CD4-positive, alpha-beta T cell treated with Interleukin-6 at 100 ng/mL for 8 hours (primary cell): Measurements from ENCODE around the gene TBC1D32.
A peak's percentile ranks its signal among the peaks of the same experiment; 100 is the strongest.
"Not testable (repeated sequence)": the region's sequence is repeated elsewhere in the genome, so short reads cannot be mapped to it uniquely, and the experiment has no call there.

ENCODE experiments used
- DNase-seq: peaks from one replicate; pipeline ENCODE4 v3.0.0-alpha.2; 2020; ENCODE audit warnings: mixed read lengths, low spot score

Gene TBC1D32, protein sequence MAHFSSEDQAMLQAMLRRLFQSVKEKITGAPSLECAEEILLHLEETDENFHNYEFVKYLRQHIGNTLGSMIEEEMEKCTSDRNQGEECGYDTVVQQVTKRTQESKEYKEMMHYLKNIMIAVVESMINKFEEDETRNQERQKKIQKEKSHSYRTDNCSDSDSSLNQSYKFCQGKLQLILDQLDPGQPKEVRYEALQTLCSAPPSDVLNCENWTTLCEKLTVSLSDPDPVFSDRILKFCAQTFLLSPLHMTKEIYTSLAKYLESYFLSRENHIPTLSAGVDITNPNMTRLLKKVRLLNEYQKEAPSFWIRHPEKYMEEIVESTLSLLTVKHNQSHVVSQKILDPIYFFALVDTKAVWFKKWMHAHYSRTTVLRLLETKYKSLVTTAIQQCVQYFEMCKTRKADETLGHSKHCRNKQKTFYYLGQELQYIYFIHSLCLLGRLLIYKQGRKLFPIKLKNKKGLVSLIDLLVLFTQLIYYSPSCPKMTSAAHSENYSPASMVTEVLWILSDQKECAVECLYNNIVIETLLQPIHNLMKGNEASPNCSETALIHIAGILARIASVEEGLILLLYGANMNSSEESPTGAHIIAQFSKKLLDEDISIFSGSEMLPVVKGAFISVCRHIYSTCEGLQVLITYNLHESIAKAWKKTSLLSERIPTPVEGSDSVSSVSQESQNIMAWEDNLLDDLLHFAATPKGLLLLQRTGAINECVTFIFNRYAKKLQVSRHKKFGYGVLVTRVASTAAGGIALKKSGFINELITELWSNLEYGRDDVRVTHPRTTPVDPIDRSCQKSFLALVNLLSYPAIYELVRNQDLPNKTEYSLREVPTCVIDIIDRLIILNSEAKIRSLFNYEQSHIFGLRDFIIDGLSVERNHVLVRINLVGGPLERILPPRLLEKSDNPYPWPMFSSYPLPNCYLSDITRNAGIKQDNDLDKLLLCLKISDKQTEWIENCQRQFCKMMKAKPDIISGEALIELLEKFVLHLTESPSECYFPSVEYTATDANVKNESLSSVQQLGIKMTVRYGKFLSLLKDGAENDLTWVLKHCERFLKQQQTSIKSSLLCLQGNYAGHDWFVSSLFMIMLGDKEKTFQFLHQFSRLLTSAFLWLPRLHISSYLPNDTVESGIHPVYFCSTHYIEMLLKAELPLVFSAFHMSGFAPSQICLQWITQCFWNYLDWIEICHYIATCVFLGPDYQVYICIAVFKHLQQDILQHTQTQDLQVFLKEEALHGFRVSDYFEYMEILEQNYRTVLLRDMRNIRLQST

GRCh38 chr6:121334299-121335086, at the start of gene TBC1D32:
TSS of gene TBC1D32 (minus strand) at chr6:121334480. CDS start at chr6:121334430, 50 bp downstream.
- peak; percentile 81 for DNase-seq

DNA sequence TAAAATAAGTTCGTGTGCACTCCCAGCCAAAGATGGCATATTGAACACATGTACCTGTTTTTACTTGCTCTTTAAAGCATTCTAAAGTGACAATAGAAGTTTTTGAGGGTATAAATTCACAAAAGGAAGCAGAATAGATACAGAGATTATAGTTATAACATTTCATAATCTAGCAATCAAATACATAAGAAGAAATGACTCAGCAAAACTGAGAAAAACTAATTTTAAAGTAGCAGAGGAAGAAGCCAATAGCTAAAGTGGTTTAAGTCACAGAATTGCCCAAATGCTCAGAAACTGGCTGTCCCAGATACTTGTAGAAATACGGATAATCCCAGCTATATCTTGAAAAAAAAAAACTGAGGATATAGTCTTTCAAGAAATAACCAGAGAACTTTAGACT, 49.2 kb upstream of the TBC1D32 start:
- DNase-seq = no peak

GRCh38 chr6:121382467-121383121, 48.3 kb upstream of the TBC1D32 start:
- no peak for DNase-seq

- no peak for DNase-seq
These were observed 42.1 kb upstream of the TBC1D32 start for GRCh38 chr6:121376411-121376810.

GRCh38 chr6:121374219-121374618, 39.9 kb upstream of the TBC1D32 start:
- not testable (repeated sequence) for DNase-seq

DNA sequence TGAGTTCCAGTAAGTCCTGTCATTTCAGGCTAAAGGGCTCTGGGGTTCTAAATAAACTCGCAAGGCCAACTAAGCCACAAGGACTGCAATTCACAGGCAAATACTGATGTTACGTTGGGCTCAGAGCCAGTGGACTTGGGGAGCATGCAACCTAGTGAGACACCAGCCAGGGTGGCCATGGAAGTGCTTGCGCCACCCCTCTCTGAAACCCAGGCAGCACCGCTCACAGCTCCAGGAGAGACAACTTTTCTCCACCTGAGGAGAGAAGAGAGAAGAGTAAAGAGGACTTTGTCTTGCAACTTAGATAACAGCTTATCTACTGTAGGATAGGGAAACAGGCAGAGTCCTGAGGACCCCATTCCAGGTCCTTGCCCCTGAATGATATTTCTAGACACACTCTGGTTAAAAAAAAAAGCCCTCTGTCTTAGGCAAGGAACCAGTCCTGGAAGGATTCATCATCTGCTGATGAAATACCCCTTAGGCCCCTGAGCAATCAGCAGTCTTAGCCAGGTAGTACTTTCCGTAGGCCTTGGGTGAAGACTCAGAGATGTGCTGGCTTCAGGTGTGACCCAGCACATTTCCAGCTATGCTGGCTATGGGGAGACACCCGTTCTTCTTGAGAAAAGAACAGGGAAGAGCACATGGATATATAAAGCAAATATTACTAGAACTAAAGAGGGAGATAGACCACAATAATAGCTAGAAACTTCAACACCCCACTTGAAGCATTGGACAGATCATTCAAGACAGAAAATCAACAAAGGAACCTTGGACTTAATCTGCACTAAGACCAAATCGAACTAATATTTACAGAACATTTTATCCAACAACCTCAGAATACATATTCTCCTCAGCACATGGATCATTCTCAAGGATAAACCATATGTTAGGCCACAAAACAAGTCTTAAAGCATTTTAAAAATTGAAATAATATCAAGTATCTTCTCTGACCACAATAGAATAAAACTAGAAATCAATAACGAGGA, 31.5 kb upstream of the TBC1D32 start:
- DNase-seq = no peak

- no peak for DNase-seq
These were observed 22.3 kb upstream of the TBC1D32 start for GRCh38 chr6:121356575-121356974.

GRCh38 chr6:121354764-121355163, 20.5 kb upstream of the TBC1D32 start:
- no peak for DNase-seq

GRCh38 chr6:121352941-121353340, 18.7 kb upstream of the TBC1D32 start:
- no peak for DNase-seq

DNA sequence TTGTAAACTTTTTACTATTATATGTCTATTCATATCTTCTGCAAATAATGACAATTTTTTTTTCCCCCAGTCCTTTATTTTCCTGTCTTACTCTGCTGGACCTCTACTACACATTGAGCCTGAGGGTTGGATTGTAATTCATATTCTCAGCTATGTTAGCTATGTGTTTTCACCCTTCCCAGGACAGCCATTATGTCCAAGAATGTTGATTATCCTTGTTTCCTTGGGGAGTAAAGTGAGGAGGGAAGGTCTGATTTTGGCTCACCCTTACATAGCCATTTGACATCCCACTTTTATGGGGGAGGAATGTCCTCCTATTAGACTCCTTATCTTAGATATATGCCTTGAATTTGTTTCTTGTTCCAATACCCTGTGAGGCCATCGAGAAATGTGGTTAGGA, 17.6 kb upstream of the TBC1D32 start:
- no peak for DNase-seq

DNA sequence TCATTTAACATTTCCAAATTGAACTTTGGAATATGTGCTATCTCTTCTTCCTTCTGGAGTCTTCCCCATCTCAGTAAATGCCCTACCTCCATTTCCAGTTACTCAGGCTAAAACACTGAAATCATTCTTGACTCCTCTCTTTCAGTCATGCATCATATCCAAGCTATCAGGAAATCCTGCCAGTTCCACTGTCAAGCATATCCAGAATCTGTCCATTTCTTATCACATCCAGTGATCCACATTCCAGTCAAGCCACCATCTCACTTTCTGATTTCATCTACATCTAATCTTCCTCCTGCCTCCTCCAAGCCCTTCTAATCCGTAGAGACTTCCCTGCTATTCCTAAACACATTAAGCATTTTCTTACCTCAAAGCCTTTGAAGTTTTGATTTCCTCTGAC, 15.3 kb upstream of the TBC1D32 start:
- DNase-seq = no peak

DNA sequence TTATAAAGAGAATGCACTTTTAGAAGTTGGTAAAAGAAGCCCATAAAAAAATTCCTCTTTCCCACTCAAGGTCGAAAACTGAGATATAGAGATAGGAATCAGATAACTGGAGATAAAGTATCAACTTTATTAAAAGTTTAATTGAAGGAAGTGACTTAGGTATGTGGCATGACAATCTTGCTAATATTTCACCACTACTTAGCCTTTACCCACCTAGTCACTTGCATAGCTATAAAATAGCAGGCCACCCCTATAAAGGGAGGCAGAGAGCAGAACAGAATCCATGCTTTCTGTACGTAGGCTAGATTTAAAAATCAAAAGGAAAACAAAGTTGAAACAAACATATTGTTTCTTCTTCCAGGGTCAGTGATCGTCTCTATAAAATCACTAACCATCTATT, 13.2 kb upstream of the TBC1D32 start:
- DNase-seq = no peak

GRCh38 chr6:121344539-121344938, 10.3 kb upstream of the TBC1D32 start:
- DNase-seq = no peak

DNA sequence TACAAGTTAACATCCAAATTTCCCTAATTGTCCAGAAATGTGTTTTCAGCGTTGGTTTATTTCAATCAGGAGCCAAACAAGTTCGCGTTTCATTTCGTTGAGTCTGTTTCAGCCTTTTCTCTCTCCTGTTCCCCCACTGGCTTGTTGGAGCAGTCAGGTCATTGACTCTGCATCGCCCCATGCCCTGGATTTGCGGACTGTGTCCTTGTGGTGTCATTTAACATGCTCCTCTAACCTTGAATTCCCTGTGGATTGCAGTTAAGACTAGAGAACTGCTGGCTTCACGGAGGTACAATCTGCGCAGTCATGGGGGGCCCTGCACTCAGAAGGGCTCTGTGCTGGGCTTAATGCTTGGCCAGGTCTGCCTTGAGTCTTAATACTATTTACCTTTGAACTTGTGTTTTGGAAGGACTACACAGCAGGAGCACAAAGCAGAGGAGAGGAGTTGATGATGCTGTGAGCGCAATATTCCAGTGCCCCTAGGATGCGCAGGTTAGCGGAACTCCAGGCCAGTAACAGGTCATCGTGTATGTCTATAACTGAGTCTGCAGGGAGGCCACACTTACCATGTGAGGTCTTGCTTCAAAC, 5.5 kb upstream of the TBC1D32 start:
- no peak for DNase-seq

DNA sequence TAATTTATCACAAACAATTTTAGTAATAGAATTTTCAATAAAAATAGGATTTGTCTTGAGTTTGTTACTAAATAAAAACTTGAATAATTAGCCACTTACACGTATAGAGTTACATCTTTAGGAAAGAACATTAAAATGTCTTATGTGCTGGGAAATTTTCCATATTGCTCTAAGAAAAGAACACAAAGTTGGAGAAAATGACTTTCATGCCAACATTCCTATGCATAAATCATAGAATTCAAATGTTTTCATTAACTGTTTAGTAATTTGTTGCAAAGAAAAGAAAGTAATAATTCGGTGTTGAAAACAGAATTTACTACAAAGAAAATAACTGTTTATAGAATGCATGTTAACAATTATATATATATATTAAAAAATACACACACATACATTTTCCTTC, 4.7 kb upstream of the TBC1D32 start:
- DNase-seq = no peak

GRCh38 chr6:121338366-121338765, 4.1 kb upstream of the TBC1D32 start:
- DNase-seq = no peak

GRCh38 chr6:121335087-121336008, 1.1 kb upstream of the TBC1D32 start:
- DNase-seq = no peak

DNA sequence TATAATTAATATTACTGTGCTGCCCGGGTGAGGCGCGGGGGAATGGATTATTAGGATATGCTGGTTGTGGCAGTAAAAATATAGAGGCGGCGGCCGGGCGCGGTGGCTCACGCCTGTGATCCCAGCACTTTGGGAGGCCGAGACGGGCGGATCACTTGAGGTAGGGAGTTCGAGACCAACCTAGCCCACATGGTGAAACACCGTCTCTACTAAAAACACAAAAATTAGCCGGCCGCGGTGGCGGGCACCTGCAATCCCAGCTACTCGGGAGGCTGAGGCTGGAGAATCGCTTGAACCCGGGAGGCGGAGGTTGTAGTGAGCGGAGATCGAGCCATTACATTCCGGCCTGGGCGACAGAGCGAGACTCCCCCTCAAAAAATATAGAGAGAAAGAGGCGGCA, 586 bp downstream of the TBC1D32 start:
- DNase-seq = not testable (repeated sequence)
